IMR-90 (cell line): ENCODE data around the gene TSSC4. TPM values are rescaled to one million over a fixed set of nuclear protein-coding genes. Genes with fewer than 3 reads are reported as not detected.

Experiments
- ATAC-seq: fragments of 200-7000 bp; cut with Tn5 transposase; 2 replicates; pipeline ENCODE4 v1.9.1; 2020; ENCODE audit warnings: low read depth, mild to moderate bottlenecking, moderate library complexity
- BruUV-seq: library from RNA; stranded (reverse); fragments of 400-500 nt; replicated peaks from 2 replicates; lab custom pipeline; 2021; lab: Mats Ljungman, UMichigan
- CTCF ChIA-PET: fragments of 300-600 bp; formaldehyde crosslinking; extraction: SDS; loops from one replicate; lab custom pipeline; 2021; ENCODE audit warnings: antibody characterized with exemption; lab: Yijun Ruan, JAX
- POLR2A ChIA-PET: fragments of 300-600 bp; sonication (Branson Sonifier 250); formaldehyde crosslinking; loops from one replicate; lab custom pipeline; 2022; ENCODE audit warnings: antibody characterized with exemption; ENCODE audit not compliant: unreplicated experiment; lab: Charles Lee
- DNase-seq: peaks from one replicate; pipeline ENCODE4 v3.0.0; 2013
- H2AFZ ChIP-seq: replicated peaks from 2 replicates; pipeline ENCODE3; 2013; ENCODE audit warnings: low read length, mild to moderate bottlenecking; ENCODE audit not compliant: poor library complexity
- H2AK5ac ChIP-seq: 2 replicates; pipeline ENCODE4 v1.6.1; 2013; ENCODE audit warnings: low read depth, low read length, inconsistent platforms
- H2AK9ac ChIP-seq: replicated peaks from 2 replicates; pipeline ENCODE3; 2013; ENCODE audit warnings: mild to moderate bottlenecking, low read depth, low read length, moderate library complexity; ENCODE audit not compliant: poor library complexity
- H2BK120ac ChIP-seq: 2 replicates; pipeline ENCODE4 v1.6.1; 2013; ENCODE audit warnings: low read depth, low read length, inconsistent platforms
- H2BK15ac ChIP-seq: 3 replicates; pipeline ENCODE4 v1.6.1; 2013; ENCODE audit warnings: low read depth, low read length, inconsistent platforms
- H2BK20ac ChIP-seq: 2 replicates; pipeline ENCODE4 v1.6.1; 2013; ENCODE audit warnings: low read depth, mild to moderate bottlenecking, inconsistent platforms, low read length, moderate library complexity
- H2BK5ac ChIP-seq: 2 replicates; pipeline ENCODE4 v1.6.1; 2013; ENCODE audit warnings: mild to moderate bottlenecking, low read depth, low read length, inconsistent platforms; ENCODE audit not compliant: poor library complexity, severe bottlenecking
- H3K14ac ChIP-seq: replicated peaks from 2 replicates; pipeline ENCODE4 v1.6.1; 2013; ENCODE audit warnings: low read depth, low read length, inconsistent platforms
- H3K18ac ChIP-seq: 2 replicates; pipeline ENCODE4 v1.6.1; 2013; ENCODE audit warnings: low read depth, low read length, control low read depth
- H3K23ac ChIP-seq: 2 replicates; pipeline ENCODE4 v1.6.1; 2013; ENCODE audit warnings: low read depth, low read length, inconsistent platforms
- H3K27ac ChIP-seq: 2 replicates; pipeline ENCODE4 v1.5.1; 2013; ENCODE audit warnings: mild to moderate bottlenecking, control low read depth, low read length; ENCODE audit not compliant: insufficient read depth
- H3K27me3 ChIP-seq: 2 replicates; pipeline ENCODE4 v1.6.1; 2013; ENCODE audit warnings: low read length; ENCODE audit not compliant: control insufficient read depth, insufficient read depth
- H3K36me3 ChIP-seq: 2 replicates; pipeline ENCODE4 v1.6.1; 2013; ENCODE audit warnings: low read length, mixed read lengths; ENCODE audit not compliant: control insufficient read depth, insufficient read depth
- H3K4ac ChIP-seq: 2 replicates; pipeline ENCODE4 v1.6.1; 2013; ENCODE audit warnings: low read depth, low read length, inconsistent platforms
- H3K4me1 ChIP-seq: 2 replicates; pipeline ENCODE4 v1.6.1; 2013; ENCODE audit warnings: low read length, mixed read lengths; ENCODE audit not compliant: control insufficient read depth, insufficient read depth
- H3K4me2 ChIP-seq: 2 replicates; pipeline ENCODE4 v1.6.1; 2013; ENCODE audit warnings: low read depth, mild to moderate bottlenecking, control low read depth, low read length, moderate library complexity
- H3K4me3 ChIP-seq: 2 replicates; pipeline ENCODE4 v1.5.1; 2013; ENCODE audit warnings: low read depth, mild to moderate bottlenecking, control low read depth, low read length, moderate library complexity; ENCODE audit not compliant: insufficient read depth
- H3K56ac ChIP-seq: 2 replicates; pipeline ENCODE4 v1.6.1; 2013; ENCODE audit warnings: low read length, inconsistent platforms; ENCODE audit not compliant: insufficient read depth; ENCODE audit errors: extremely low read depth
- H3K79me1 ChIP-seq, 2 experiments: 2 replicates each; pipeline ENCODE4 v1.6.1; 2013; ENCODE audit warnings: low read length in 2 of 2, inconsistent platforms in 1 of 2, low read depth in 1 of 2
- H3K9ac ChIP-seq: 2 replicates; pipeline ENCODE4 v1.6.1; 2013; ENCODE audit warnings: low read depth, low read length, control low read depth
- H3K9me1 ChIP-seq: 2 replicates; pipeline ENCODE4 v1.6.1; 2013; ENCODE audit warnings: low read length, inconsistent platforms; ENCODE audit not compliant: insufficient read depth
- H3K9me3 ChIP-seq: 2 replicates; pipeline ENCODE4 v1.6.1; 2013; ENCODE audit warnings: low read length; ENCODE audit not compliant: control insufficient read depth, insufficient read depth
- H4K20me1 ChIP-seq: 2 replicates; pipeline ENCODE4 v1.6.1; 2013; ENCODE audit warnings: low read length, inconsistent platforms; ENCODE audit not compliant: insufficient read depth
- H4K5ac ChIP-seq: 2 replicates; pipeline ENCODE4 v1.6.1; 2013; ENCODE audit warnings: mild to moderate bottlenecking, low read depth, low read length, control low read depth
- H4K8ac ChIP-seq, 2 experiments: 2 replicates each; pipeline ENCODE4 v1.6.1; 2013; ENCODE audit warnings: low read depth in 2 of 2, low read length in 2 of 2, control low read depth in 1 of 2, inconsistent platforms in 1 of 2
- H4K91ac ChIP-seq: 2 replicates; pipeline ENCODE4 v1.6.1; 2013; ENCODE audit warnings: low read depth, low read length, inconsistent platforms; ENCODE audit not compliant: insufficient read depth
- CHD1 ChIP-seq: IDR thresholded peaks from 2 replicates; pipeline ENCODE4 v1.6.1; 2012; ENCODE audit warnings: low read depth, low read length, improper control_type of control experiment
- ELK1 ChIP-seq: fragments of 150-350 bp; IDR thresholded peaks from 2 replicates; pipeline ENCODE4 v1.6.1; 2016; ENCODE audit warnings: low read depth, mild to moderate bottlenecking, low read length, moderate library complexity, borderline replicate concordance
- FOS ChIP-seq: fragments of 150-350 bp; IDR thresholded peaks from 2 replicates; pipeline ENCODE4 v1.6.1; 2016; ENCODE audit warnings: low read depth, low read length
- MAZ ChIP-seq: IDR thresholded peaks from 2 replicates; pipeline ENCODE4 v1.6.1; 2012; ENCODE audit warnings: low read depth, mild to moderate bottlenecking, low read length, improper control_type of control experiment, moderate library complexity, borderline replicate concordance
- POLR2A ChIP-seq: IDR thresholded peaks from 2 replicates; pipeline ENCODE4 v1.6.1; 2012; ENCODE audit warnings: mild to moderate bottlenecking, low read depth, low read length
- RAD21 ChIP-seq: IDR thresholded peaks from 2 replicates; pipeline ENCODE4 v1.6.1; 2012; ENCODE audit warnings: low read length, improper control_type of control experiment
- RFX5 ChIP-seq: IDR thresholded peaks from 2 replicates; pipeline ENCODE4 v1.8.0; 2012; ENCODE audit warnings: low read depth, mild to moderate bottlenecking, low read length, moderate library complexity
- SMC3 ChIP-seq: fragments of 150-350 bp; IDR thresholded peaks from 2 replicates; pipeline ENCODE4 v1.6.1; 2016; ENCODE audit warnings: low read depth, mild to moderate bottlenecking, antibody characterized with exemption, low read length, moderate library complexity
- USF2 ChIP-seq: fragments of 150-350 bp; IDR thresholded peaks from 2 replicates; pipeline ENCODE4 v1.6.1; 2017; ENCODE audit warnings: mild to moderate bottlenecking, antibody characterized with exemption, low read length, low read depth
- WGBS, 2 experiments: methylation state at CpG; one replicate each; pipeline versions ENCODE4 v1.1.5 to v1.1.7; 2013; ENCODE audit warnings: missing lambda C conversion rate in 2 of 2; ENCODE audit not compliant: insufficient read length in 1 of 2; ENCODE audit errors: extremely low coverage in 2 of 2; 5-methylcytosine and 5-hydroxymethylcytosine counted together
- dilution Hi-C: fragments of 300-500 bp; cut with HindIII; formaldehyde crosslinking; loops from one replicate; pipeline ENCODE4 v1.14.3; 2018; ENCODE audit warnings: low sequenced_read_pairs; ENCODE audit not compliant: unreplicated experiment
- in situ Hi-C: fragments of 300-500 bp; cut with MboI; formaldehyde crosslinking; loops from 3 replicates; pipeline ENCODE4 v1.14.3; 2019; ENCODE audit warnings: low sequenced_read_pairs, inconsistent platforms, mixed read lengths
- intact Hi-C: fragments of 100-400 bp; cut with micrococcal nuclease; formaldehyde crosslinking; loops from 2 replicates; pipeline ENCODE4 v1.10.0; 2022
- polyA plus RNA-seq, 3 experiments: library from polyadenylated mRNA; depleted of rRNA; stranded (reverse); fragments of >200 nt; gene quantifications; 2 replicates each; pipeline ENCODE4 v1.2.3, GENCODE V29; 2012; ENCODE audit warnings: low replicate concordance in 1 of 3
- total RNA-seq: library from RNA; depleted of rRNA; stranded (reverse); fragments of >200 nt; gene quantifications from 2 replicates; pipeline ENCODE4 v1.2.3, GENCODE V29; 2012

TSSC4 gene
- total and polyA plus RNA-seq, 2 of the 4 experiments (the other 2 are of a cell fraction) = 34.9 to 40.0 TPM

GRCh38 chr11:2448661-2449547 is 48.4 kb downstream of the TSSC4 start:
- CTCF ChIA-PET = no interaction called here
- dilution Hi-C loops = no loop called here

More at GRCh38 chr11:2448661-2449547, 48.4 kb downstream of the TSSC4 start:
- Histone ChIP-seq H4K91ac (no peak overlapping the region), H4K5ac (no peak overlapping the region), H2AK5ac (no peak overlapping the region), H3K27ac (no peak overlapping the region), H3K9ac (no peak overlapping the region), H3K56ac (no peak overlapping the region), H3K14ac (no peak overlapping the region), H2BK5ac (no peak overlapping the region), H3K79me1 (no peaks in the 10 kb centered on the region), H3K4me3 (no peak overlapping the region), H3K9me1 (no peaks in the 10 kb centered on the region), H3K4me1 (no peaks in the 10 kb centered on the region), H3K23ac (no peak overlapping the region), H2BK120ac (no peak overlapping the region), H4K20me1 (no peaks in the 10 kb centered on the region), H3K4ac (no peak overlapping the region), H2BK20ac (no peak overlapping the region), H3K18ac (no peak overlapping the region), H2BK15ac (no peak overlapping the region), H3K27me3 (peaks cover 60% of the 10 kb centered on the region), H3K36me3 (no peaks in the 10 kb centered on the region), H2AK9ac (no peak overlapping the region), H3K9me3 (no peaks in the 10 kb centered on the region; the same call in 1 of the 2 replicates), H4K8ac (no peak overlapping the region), H3K4me2 (no peak overlapping the region), H2AFZ (no peak overlapping the region)
- no CpG with 5 or more reads among the region's 21 CpGs for WGBS, 2 experiments
- DNase-seq (no peak), ATAC-seq (no peak)
- intact Hi-C loops = no loop called here
- POLR2A ChIA-PET = no interaction called here
- TF ChIP-seq RFX5 = no peak
- TF ChIP-seq USF2 = no peak
- no peak for TF ChIP-seq SMC3
- TF ChIP-seq CHD1 = no peak
- TF ChIP-seq ELK1 = no peak
- TF ChIP-seq RAD21 = no peak
- no peak for TF ChIP-seq POLR2A
- no peak for TF ChIP-seq FOS
- TF ChIP-seq MAZ = no peak
- in situ Hi-C loops = no loop called here
- BruUV-seq = no TSS peak
